ENCODE measurements around the gene PLCB2.

PLCB2 gene

DNA sequence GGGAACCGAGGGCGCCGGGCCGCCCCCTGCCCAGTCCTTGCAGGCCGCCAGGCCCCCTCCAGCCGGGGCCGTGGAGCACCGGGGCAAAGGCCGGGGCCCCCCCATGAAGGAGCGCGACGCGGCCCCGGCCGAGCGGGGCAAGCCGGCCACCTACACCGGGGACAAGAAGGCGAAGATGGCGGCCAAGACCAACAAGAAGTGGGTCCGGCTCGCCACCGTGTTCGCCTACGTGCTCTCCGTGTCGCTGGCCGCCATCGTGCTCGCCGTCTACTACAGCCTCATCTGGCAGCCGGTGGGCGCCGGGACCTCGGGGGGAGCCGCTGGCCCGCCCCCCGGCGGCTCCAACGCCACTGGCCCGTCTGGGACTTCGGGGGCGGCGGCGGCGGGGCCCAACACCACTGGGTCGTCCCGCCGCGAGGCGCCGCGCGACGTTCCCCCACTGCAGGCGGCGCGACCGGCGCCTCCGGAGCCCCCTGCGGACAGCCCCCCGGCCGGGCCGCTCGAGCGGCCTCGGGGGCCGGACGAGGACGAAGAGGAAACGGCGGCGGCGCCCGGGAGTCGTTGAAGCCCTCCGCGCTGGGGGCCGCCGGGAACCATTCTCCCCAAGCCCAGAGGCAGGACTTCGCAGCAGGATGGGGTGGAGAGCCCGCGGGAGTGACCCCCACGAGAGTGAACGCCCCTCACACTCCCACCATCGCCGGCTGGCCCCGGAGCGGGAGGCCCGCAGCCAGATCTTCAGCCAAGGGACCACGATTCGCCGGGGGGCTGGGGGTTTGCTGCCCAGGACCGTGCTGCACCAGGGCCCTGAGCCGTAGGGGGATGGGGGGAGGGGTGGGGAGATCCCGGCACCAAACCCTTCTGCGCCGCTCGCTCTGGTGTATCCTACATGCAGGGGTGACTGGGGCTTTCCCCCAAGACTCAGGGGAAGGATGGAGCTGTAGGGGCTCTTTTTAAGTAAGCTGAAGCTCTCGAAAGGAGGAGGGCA, 16.5 kb upstream of the PLCB2 start:
- DNase-seq (ENCODE audit: low read depth) = no peak
- TF ChIP-seq, protein P1, sequence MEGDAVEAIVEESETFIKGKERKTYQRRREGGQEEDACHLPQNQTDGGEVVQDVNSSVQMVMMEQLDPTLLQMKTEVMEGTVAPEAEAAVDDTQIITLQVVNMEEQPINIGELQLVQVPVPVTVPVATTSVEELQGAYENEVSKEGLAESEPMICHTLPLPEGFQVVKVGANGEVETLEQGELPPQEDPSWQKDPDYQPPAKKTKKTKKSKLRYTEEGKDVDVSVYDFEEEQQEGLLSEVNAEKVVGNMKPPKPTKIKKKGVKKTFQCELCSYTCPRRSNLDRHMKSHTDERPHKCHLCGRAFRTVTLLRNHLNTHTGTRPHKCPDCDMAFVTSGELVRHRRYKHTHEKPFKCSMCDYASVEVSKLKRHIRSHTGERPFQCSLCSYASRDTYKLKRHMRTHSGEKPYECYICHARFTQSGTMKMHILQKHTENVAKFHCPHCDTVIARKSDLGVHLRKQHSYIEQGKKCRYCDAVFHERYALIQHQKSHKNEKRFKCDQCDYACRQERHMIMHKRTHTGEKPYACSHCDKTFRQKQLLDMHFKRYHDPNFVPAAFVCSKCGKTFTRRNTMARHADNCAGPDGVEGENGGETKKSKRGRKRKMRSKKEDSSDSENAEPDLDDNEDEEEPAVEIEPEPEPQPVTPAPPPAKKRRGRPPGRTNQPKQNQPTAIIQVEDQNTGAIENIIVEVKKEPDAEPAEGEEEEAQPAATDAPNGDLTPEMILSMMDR (IDR thresholded peaks at IDR 0.05; ENCODE audit: control insufficient read depth, extremely low read depth, insufficient read depth) = no peak
- peak overlapping the region; percentile 57 for H3K4me3 ChIP-seq (ENCODE audit: low read depth, low read length)

DNA sequence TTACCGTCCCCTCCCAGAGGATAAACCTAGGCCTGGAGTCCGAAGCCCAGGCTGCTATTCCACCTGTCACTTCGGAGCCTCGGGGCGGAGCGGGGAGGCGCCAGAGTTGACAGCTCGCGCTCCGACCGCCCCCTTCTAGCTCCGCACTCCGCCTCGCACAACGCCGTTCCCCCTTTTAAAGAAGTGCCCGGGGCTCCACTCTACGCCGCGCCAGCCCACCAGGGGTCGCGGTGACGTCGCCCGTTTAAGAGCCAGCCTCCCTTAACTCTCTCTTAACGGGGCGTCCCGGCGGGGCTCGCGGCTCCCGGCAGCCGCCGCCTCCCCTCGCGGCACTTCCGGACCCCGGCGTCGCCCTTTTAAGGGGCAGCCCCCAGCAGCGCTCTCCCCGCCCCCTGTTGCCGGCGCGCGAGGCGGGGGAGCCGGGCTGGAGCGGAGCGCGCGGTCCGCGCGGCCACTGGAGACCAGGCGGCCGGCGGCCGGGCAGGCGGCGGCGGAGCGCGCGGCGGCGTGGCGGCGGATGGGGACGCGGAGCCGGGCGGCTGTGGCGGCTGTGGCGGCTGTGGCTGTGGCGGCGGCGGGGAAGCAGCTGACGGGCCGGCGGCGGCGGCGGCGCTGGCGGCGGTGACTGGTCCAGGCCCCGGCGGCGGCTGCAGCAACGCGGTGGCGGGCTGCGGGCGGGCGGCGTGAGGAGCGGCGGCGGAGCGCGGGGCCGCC, 15.7 kb upstream of the PLCB2 start, which contains the start of gene INAFM2:
Gene INAFM2 (plus strand): TSS at position 454 of the 714 bp plus-strand sequence. CDS start 364 bp downstream, outside the sequence.
- peak within 1 kb of the TSS; percentile 57 for H3K4me3 ChIP-seq (ENCODE audit: low read depth, low read length)
- peak; percentile 74 for DNase-seq (ENCODE audit: low read depth)
- TF ChIP-seq, protein P1 (IDR thresholded peaks at IDR 0.05; ENCODE audit: control insufficient read depth, extremely low read depth, insufficient read depth) = no peak

- DNase-seq (ENCODE audit: low read depth) = no peak
- TF ChIP-seq, protein P1 (IDR thresholded peaks at IDR 0.05; ENCODE audit: control insufficient read depth, extremely low read depth, insufficient read depth) = no peak
- H3K4me3 ChIP-seq (ENCODE audit: low read depth, low read length) = peak overlapping the region; percentile 46
These were observed 14.9 kb upstream of the PLCB2 start for GRCh38 chr15:40322531-40323238.

DNA sequence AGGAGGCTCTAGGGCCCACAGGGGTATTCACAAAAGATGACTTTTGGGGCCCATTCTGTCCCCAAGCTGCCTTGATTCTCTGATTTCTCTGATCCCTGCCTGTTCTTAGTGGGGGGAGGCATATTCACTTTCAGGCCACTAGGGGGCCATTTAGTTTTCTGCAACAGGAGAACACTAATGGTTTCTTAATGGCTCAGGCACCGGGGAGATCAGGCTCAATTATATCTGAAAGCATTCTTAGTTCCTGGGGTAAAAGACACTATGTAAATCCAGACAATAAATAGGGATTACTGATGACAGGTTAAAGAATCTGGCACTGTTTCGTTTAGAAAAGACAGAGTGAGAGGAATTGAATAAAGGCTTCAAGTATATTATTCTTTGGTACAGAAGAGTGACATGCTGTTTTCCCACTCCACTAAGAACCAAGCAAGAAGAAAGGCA, 13.2 kb upstream of the PLCB2 start:
- no peak overlapping the region for H3K4me3 ChIP-seq (ENCODE audit: low read depth, low read length)
- TF ChIP-seq, protein P1 (IDR thresholded peaks at IDR 0.05; ENCODE audit: control insufficient read depth, extremely low read depth, insufficient read depth) = peak; percentile 81
- DNase-seq (ENCODE audit: low read depth) = no peak

DNA sequence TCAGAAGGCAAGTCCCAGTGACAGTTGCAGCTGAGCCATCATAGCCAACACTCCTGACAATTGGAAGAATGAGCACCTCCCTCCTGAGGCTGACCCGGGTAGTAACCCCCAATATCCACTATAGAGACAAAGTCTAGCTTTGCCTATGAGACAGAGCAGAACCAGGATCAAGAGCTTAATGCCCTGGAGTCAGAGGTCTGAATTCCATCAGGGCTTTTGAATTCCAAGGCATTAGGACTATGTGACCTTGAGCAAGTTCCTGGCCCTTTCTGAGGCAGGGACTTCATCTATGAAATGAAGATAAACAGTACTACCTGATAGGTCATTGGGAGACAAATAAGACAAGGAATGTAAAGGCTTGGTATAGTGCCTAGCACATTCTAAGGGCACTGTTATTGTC, 12.7 kb upstream of the PLCB2 start:
- DNase-seq (ENCODE audit: low read depth) = no peak
- TF ChIP-seq, protein P1 (IDR thresholded peaks at IDR 0.05; ENCODE audit: control insufficient read depth, extremely low read depth, insufficient read depth) = no peak
- H3K4me3 ChIP-seq (ENCODE audit: low read depth, low read length) = no peak overlapping the region

DNA sequence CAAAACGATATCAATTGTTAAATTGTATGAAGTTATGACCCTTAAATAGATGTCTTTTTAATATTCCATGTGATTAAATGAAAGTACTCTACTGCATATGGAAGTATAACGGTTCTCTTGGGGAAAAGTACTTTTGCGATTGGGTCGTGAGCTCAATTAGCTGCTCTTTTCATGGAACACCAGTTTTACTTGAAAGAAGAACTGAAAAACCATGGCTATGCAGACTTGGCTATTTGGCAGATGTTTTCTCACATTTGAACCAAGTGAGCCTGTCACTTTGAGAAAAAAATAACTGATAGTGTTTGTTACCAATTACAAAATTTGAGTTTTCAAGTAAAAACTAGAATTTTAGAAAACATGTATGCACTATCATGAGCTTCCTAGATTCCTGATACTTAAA, 9.8 kb upstream of the PLCB2 start:
- TF ChIP-seq, protein P1 (IDR thresholded peaks at IDR 0.05; ENCODE audit: control insufficient read depth, extremely low read depth, insufficient read depth) = no peak
- DNase-seq (ENCODE audit: low read depth) = no peak
- no peak overlapping the region for H3K4me3 ChIP-seq (ENCODE audit: low read depth, low read length)

Data from LNCaP clone FGC (cell line).